ENCODE data around the gene USO1.

Gene USO1

DNA sequence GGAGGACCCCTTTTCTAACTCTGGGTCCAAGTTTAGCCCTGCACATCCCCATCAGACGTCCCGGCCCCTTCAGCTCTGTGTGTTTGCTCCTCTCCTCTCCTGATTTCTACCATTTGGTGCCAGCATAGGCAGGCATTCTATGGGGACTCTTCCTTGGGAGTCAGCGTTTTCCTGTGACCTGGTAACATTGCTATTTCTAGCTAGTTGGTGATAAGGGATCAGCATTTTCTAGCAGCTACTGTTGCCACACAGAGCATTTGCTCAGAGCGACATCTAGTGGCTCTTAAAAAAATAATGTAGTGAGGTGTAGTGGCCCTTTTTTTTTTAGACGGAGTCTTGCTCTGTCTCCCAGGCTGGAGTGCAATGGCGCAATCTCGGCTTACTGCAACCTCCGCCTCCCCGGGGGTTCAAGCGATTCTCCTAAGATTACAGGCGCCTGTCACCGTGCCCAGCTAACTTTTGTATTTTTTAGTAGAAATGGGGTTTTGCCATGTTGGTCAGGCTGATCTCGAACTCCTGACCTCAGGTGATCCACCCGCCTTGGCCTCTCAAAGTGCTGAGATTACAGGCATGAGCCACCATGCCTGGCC, 123.9 kb downstream of the USO1 start:
- DNase-seq, result peak; percentile 89

GRCh38 chr4:75848891-75849290, 124.5 kb downstream of the USO1 start:
- peak; percentile 75 for DNase-seq

- peak; percentile 9 for DNase-seq
These were observed 125.1 kb downstream of the USO1 start for GRCh38 chr4:75849461-75849860.

DNA sequence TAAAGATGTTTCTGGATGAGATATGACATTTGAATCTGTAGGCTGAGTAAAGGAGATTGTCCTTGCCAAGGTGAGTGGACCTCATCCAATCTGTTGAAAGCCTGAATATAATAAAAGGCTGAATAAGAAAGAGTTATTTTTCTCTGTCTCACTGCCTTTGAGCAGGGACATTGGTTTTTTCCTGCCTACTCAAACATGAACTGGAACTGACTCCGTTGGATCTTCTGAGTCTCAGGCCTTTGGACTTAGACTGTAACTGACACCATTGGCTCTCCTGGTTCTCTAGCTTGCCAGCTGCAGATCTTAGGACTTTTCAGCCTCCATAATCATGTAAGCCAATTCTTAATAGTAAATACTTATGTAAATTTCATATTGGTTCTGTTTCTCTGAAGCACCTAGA, 134.3 kb downstream of the USO1 start:
- no peak for DNase-seq

GRCh38 chr4:75860606-75861005, 136.2 kb downstream of the USO1 start:
- no peak for DNase-seq

Measured in fibroblast of skin of right quadriceps (primary cell).